ENCODE results near the gene CA12. TPM values are rescaled to one million over a fixed set of nuclear protein-coding genes. Genes with fewer than 3 reads are reported as not detected.

Gene CA12
- total RNA-seq, 1 experiment from 2014 or later, result 0.97 TPM

DNA sequence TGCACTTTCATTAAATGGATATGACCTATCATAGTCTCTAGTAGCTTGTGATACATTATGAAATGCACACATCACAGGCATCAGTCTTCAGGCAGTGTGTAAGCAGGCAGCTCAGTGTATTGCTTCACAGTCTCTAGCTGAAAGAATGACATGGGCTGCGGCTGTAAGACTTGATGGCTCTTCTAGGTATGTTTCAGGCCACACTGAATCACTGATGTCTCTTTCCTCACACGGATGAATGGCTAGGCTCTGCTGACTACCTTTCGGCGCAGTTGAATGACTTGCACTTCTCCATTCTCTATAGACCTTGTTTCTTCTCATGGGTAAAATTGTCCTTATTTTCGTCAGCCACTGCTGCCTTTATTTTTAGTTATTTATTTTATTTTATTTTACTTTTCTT lies 88.9 kb downstream of the CA12 start:
- DNase-seq (ENCODE audit: low spot score), result no peak
- Histone ChIP-seq H3K9me3 (ENCODE audit: low read depth, low read length, poor library complexity, severe bottlenecking) (no peaks in the 10 kb centered on the region), H3K4me3 (ENCODE audit: low read depth, low read length, poor library complexity, severe bottlenecking) (no peak overlapping the region), H3K27me3 (replicated peaks; ENCODE audit: insufficient read depth, low read depth, low read length, poor library complexity) (no peaks in the 10 kb centered on the region), H3K4me1 (ENCODE audit: insufficient read depth, low read length, poor library complexity, severe bottlenecking) (peaks cover 19% of the 10 kb centered on the region), H3K27ac (ENCODE audit: low read depth, low read length, poor library complexity, severe bottlenecking) (no peak overlapping the region), H3K36me3 (ENCODE audit: insufficient read depth, low read length, poor library complexity, severe bottlenecking) (no peaks in the 10 kb centered on the region)
- ChIA-PET CTCF (interaction anchor here (2.3 kb wide), 1 partner anchor 110 kb away, joined by 9 read pairs; no protein-coding TSS in a partner anchor), POLR2A (ENCODE audit: low non-redundant PET) (interaction anchor here (0.6 kb wide), 1 partner anchor 16 kb away, joined by 3 read pairs; the partner anchor contains the start of gene APH1B)
- BruUV-seq (replicated peaks), result no TSS peak
- intact Hi-C loops (cut with micrococcal nuclease; ENCODE audit: unreplicated experiment), result no loop called here
- TF ChIP-seq, protein P1, sequence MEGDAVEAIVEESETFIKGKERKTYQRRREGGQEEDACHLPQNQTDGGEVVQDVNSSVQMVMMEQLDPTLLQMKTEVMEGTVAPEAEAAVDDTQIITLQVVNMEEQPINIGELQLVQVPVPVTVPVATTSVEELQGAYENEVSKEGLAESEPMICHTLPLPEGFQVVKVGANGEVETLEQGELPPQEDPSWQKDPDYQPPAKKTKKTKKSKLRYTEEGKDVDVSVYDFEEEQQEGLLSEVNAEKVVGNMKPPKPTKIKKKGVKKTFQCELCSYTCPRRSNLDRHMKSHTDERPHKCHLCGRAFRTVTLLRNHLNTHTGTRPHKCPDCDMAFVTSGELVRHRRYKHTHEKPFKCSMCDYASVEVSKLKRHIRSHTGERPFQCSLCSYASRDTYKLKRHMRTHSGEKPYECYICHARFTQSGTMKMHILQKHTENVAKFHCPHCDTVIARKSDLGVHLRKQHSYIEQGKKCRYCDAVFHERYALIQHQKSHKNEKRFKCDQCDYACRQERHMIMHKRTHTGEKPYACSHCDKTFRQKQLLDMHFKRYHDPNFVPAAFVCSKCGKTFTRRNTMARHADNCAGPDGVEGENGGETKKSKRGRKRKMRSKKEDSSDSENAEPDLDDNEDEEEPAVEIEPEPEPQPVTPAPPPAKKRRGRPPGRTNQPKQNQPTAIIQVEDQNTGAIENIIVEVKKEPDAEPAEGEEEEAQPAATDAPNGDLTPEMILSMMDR (conservative IDR thresholded peaks at IDR 0.05; ENCODE audit: low read depth, low read length), result no peak
- TF ChIP-seq EZH2 (IDR thresholded peaks at IDR 0.05; ENCODE audit: borderline replicate concordance, low read depth, low read length, poor library complexity, severe bottlenecking), result no peak

DNA sequence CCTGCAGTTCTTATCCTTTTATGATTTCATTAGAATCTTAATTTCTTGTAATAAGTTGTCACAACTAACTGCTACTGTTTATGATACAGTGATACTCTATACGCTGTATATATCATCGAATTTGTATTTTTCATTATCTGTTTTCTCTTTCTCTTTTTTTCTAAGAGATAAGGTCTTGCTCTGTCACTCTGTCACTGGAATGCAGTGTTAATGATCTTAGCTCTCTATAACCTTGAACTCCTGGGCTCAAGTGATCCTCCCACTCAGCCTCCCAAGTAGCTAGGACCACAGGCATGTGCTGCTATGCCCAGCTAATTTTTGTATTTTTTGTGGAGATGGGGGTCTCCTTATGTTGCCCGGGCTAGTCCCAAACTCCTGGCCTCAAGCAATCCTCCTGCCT lies 89.4 kb downstream of the CA12 start:
- H3K36me3 ChIP-seq (ENCODE audit: insufficient read depth, low read length, poor library complexity, severe bottlenecking), result no peaks in the 10 kb centered on the region
- ChIA-PET CTCF (interaction anchor here (2.3 kb wide), 1 partner anchor 111 kb away, joined by 9 read pairs; no protein-coding TSS in a partner anchor), POLR2A (ENCODE audit: low non-redundant PET) (interaction anchor here (0.6 kb wide), 1 partner anchor 15 kb away, joined by 3 read pairs; the partner anchor contains the start of gene APH1B)
- peaks cover 19% of the 10 kb centered on the region for H3K4me1 ChIP-seq (ENCODE audit: insufficient read depth, low read length, poor library complexity, severe bottlenecking)
- DNase-seq (ENCODE audit: low spot score), result no peak
- intact Hi-C loops (cut with micrococcal nuclease; ENCODE audit: unreplicated experiment), result no loop called here
- no peak for TF ChIP-seq EZH2 (IDR thresholded peaks at IDR 0.05; ENCODE audit: borderline replicate concordance, low read depth, low read length, poor library complexity, severe bottlenecking)
- TF ChIP-seq, protein P1 (conservative IDR thresholded peaks at IDR 0.05; ENCODE audit: low read depth, low read length), result no peak
- no TSS peak for BruUV-seq (replicated peaks)
- H3K4me3 ChIP-seq (ENCODE audit: low read depth, low read length, poor library complexity, severe bottlenecking), result no peak overlapping the region
- no peaks in the 10 kb centered on the region for H3K9me3 ChIP-seq (ENCODE audit: low read depth, low read length, poor library complexity, severe bottlenecking)
- H3K27ac ChIP-seq (ENCODE audit: low read depth, low read length, poor library complexity, severe bottlenecking), result peak overlapping the region; percentile 46
- no peaks in the 10 kb centered on the region for H3K27me3 ChIP-seq (replicated peaks; ENCODE audit: insufficient read depth, low read depth, low read length, poor library complexity)

DNA sequence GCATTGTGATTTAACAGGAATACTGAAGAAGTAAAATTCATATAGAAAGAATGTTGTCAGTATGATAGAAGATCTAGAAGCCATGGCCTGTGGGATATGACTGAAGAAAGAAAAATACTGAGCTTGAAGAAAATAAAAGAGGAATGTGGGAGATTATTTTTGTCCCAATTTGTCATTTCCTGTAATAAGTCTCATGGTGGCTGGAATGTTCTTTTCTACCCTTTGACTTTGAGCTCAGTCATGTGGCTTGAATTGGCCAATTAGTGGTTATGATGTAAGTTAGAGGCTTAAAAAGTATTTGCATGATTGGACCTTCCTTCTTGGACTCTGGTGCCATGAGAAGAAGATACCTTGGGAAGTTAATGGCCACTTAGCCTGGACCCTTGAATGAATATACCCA lies 90.1 kb downstream of the CA12 start:
- ChIA-PET POLR2A (ENCODE audit: low non-redundant PET) (no interaction called here), CTCF (interaction anchor here (0.6 to 2.3 kb wide), 3 partner anchors 111 to 308 kb away, joined by 3 to 9 read pairs (median 3); no protein-coding TSS in a partner anchor)
- Histone ChIP-seq H3K27me3 (replicated peaks; ENCODE audit: insufficient read depth, low read depth, low read length, poor library complexity) (no peaks in the 10 kb centered on the region), H3K9me3 (ENCODE audit: low read depth, low read length, poor library complexity, severe bottlenecking) (no peaks in the 10 kb centered on the region), H3K4me1 (ENCODE audit: insufficient read depth, low read length, poor library complexity, severe bottlenecking) (peaks cover 19% of the 10 kb centered on the region), H3K4me3 (ENCODE audit: low read depth, low read length, poor library complexity, severe bottlenecking) (no peak overlapping the region), H3K27ac (ENCODE audit: low read depth, low read length, poor library complexity, severe bottlenecking) (peak overlapping the region; percentile 46), H3K36me3 (ENCODE audit: insufficient read depth, low read length, poor library complexity, severe bottlenecking) (no peaks in the 10 kb centered on the region)
- no TSS peak for BruUV-seq (replicated peaks)
- peak; percentile 70 for DNase-seq (ENCODE audit: low spot score)
- intact Hi-C loops (cut with micrococcal nuclease; ENCODE audit: unreplicated experiment), result loop anchor here (1.0 kb wide), 1 partner anchor 111 kb away; no protein-coding TSS in a partner anchor
- TF ChIP-seq, protein P1 (conservative IDR thresholded peaks at IDR 0.05; ENCODE audit: low read depth, low read length), result no peak
- no peak for TF ChIP-seq EZH2 (IDR thresholded peaks at IDR 0.05; ENCODE audit: borderline replicate concordance, low read depth, low read length, poor library complexity, severe bottlenecking)

Data from A673 (cell line).